NCI-H526 treated with DMSO at 0.1 percent for 48 hours (cell line): ENCODE results near the gene IRAK4.
"Not testable (repeated sequence)": the region's sequence is repeated elsewhere in the genome, so short reads cannot be mapped to it uniquely, and the experiment has no call there.

ENCODE experiments used
- DNase-seq: peaks from one replicate; lab custom pipeline; 2025; lab: John Stamatoyannopoulos, UW

IRAK4 gene

GRCh38 chr12:43758728-43759563 lies at the start of gene IRAK4, which contains the start of gene PUS7L:
Gene IRAK4, plus strand, starts transcription at chr12:43758951. Its CDS starts 9,161 bp downstream, at chr12:43768112.
Gene PUS7L, minus strand, starts transcription at chr12:43758790. Its CDS starts 3,545 bp downstream, at chr12:43755245.
- peak; percentile 94 for DNase-seq

GRCh38 chr12:43711348-43711747 lies 47.4 kb upstream of the IRAK4 start:
- no peak for DNase-seq

GRCh38 chr12:43722621-43723020 lies 36.1 kb upstream of the IRAK4 start:
- DNase-seq = no peak

- DNase-seq = no peak
Measured at GRCh38 chr12:43723134-43723533, 35.6 kb upstream of the IRAK4 start.

GRCh38 chr12:43728117-43728516 lies 30.6 kb upstream of the IRAK4 start:
- no peak for DNase-seq

GRCh38 chr12:43728698-43729097 lies 30.1 kb upstream of the IRAK4 start:
- DNase-seq = no peak

GRCh38 chr12:43730283-43730682 lies 28.5 kb upstream of the IRAK4 start:
- DNase-seq = no peak

GRCh38 chr12:43733687-43734086 lies 25.1 kb upstream of the IRAK4 start:
- no peak for DNase-seq

- DNase-seq = no peak
Measured at GRCh38 chr12:43736927-43737440, 21.8 kb upstream of the IRAK4 start.

GRCh38 chr12:43737646-43738045 lies 21.1 kb upstream of the IRAK4 start:
- DNase-seq = no peak

- no peak for DNase-seq
Measured at GRCh38 chr12:43740511-43741100, 18.1 kb upstream of the IRAK4 start.

- DNase-seq = no peak
Measured at GRCh38 chr12:43742106-43742505, 16.6 kb upstream of the IRAK4 start.

- DNase-seq = no peak
Measured at GRCh38 chr12:43744826-43745225, 13.9 kb upstream of the IRAK4 start.

GRCh38 chr12:43749016-43749415 lies 9.7 kb upstream of the IRAK4 start:
- no peak for DNase-seq

- no peak for DNase-seq
Measured at GRCh38 chr12:43750814-43751213, 7.9 kb upstream of the IRAK4 start.

GRCh38 chr12:43751360-43751759 lies 7.4 kb upstream of the IRAK4 start:
- not testable (repeated sequence) for DNase-seq

GRCh38 chr12:43754015-43754414 lies 4.7 kb upstream of the IRAK4 start:
- DNase-seq = no peak

GRCh38 chr12:43758247-43758727 lies 464 bp upstream of the IRAK4 start:
- no peak for DNase-seq

GRCh38 chr12:43760396-43760795 lies 1.6 kb downstream of the IRAK4 start:
- no peak for DNase-seq

GRCh38 chr12:43761500-43761899 lies 2.7 kb downstream of the IRAK4 start:
- DNase-seq = no peak

- DNase-seq = no peak
Measured at GRCh38 chr12:43762596-43762995, 3.8 kb downstream of the IRAK4 start.

GRCh38 chr12:43763769-43764168 lies 5.0 kb downstream of the IRAK4 start:
- no peak for DNase-seq

- DNase-seq = no peak
Measured at GRCh38 chr12:43764528-43764927, 5.8 kb downstream of the IRAK4 start.
